HepG2 (cell line): ENCODE measurements around the gene DHX16. TPM values are rescaled to one million over a fixed set of nuclear protein-coding genes. Genes with fewer than 3 reads are reported as not detected.

ENCODE experiments used
- AGO1 ChIP-seq: fragments of 200-400 bp; formaldehyde crosslinking; IDR thresholded peaks from 2 replicates; pipeline ENCODE4 v1.6.1; 2017; ENCODE audit warnings: mild to moderate bottlenecking, low read depth, low read length, moderate library complexity; ENCODE audit not compliant: poor library complexity, severe bottlenecking
- ARID2 ChIP-seq: sonication (generic); formaldehyde crosslinking; IDR thresholded peaks from 2 replicates; pipeline ENCODE4 v1.8.1; 2022; ENCODE audit warnings: mild to moderate bottlenecking, missing genetic modification reagents, borderline replicate concordance
- BORCS8-MEF2B ChIP-seq: sonication (generic); formaldehyde crosslinking; IDR thresholded peaks from 2 replicates; pipeline ENCODE4 v1.8.0; 2022; ENCODE audit warnings: mild to moderate bottlenecking, missing genetic modification reagents
- E2F5 ChIP-seq: sonication (generic); formaldehyde crosslinking; conservative IDR thresholded peaks from 2 replicates; pipeline ENCODE4 v1.4.0; 2020; ENCODE audit warnings: missing genetic modification reagents
- ELF3 ChIP-seq: IDR thresholded peaks from 2 replicates; pipeline ENCODE4 v1.6.1; 2016; ENCODE audit warnings: missing genetic modification reagents, missing compliant biosample characterization
- EZH2 ChIP-seq: conservative IDR thresholded peaks from 2 replicates; pipeline ENCODE4 v1.6.1; 2012; ENCODE audit warnings: mild to moderate bottlenecking, low read depth, low read length, moderate library complexity
- GATAD2A ChIP-seq: IDR thresholded peaks from 2 replicates; pipeline ENCODE4 v1.6.1; 2016
- GLMP ChIP-seq: sonication (generic); formaldehyde crosslinking; IDR thresholded peaks from 2 replicates; pipeline ENCODE4 v1.9.0; 2021; ENCODE audit warnings: missing genetic modification reagents, mild to moderate bottlenecking, borderline replicate concordance
- GTF3A ChIP-seq: sonication (generic); formaldehyde crosslinking; conservative IDR thresholded peaks from 2 replicates; pipeline ENCODE4 v1.4.0; 2020; ENCODE audit warnings: mild to moderate bottlenecking, missing genetic modification reagents
- HNRNPK ChIP-seq: fragments of 200-400 bp; formaldehyde crosslinking; IDR thresholded peaks from 2 replicates; pipeline ENCODE4 v1.6.1; 2018; ENCODE audit warnings: low read length, low read depth, moderate library complexity, mild to moderate bottlenecking; ENCODE audit not compliant: poor library complexity, severe bottlenecking
- MLX ChIP-seq: IDR thresholded peaks from 2 replicates; pipeline ENCODE4 v1.6.1; 2016
- NFE2 ChIP-seq: sonication (generic); formaldehyde crosslinking; IDR thresholded peaks from 2 replicates; pipeline ENCODE4 v1.4.0; 2020; ENCODE audit warnings: missing genetic modification reagents
- NFYC ChIP-seq: IDR thresholded peaks from 2 replicates; pipeline ENCODE4 v1.6.1; 2016; ENCODE audit warnings: missing genetic modification reagents, missing compliant biosample characterization
- PHB2 ChIP-seq: fragments of 450-650 bp; IDR thresholded peaks from 2 replicates; pipeline ENCODE4 v1.6.1; 2018; ENCODE audit not compliant: partially characterized antibody
- SAP130 ChIP-seq: IDR thresholded peaks from 2 replicates; pipeline ENCODE4 v1.6.1; 2016; ENCODE audit warnings: low read depth
- SETDB1 ChIP-seq: sonication (generic); formaldehyde crosslinking; IDR thresholded peaks from 2 replicates; pipeline ENCODE4 v1.5.1; 2020; ENCODE audit warnings: missing genetic modification reagents, mild to moderate bottlenecking, borderline replicate concordance
- SIX4 ChIP-seq: sonication (generic); formaldehyde crosslinking; IDR thresholded peaks from 2 replicates; pipeline ENCODE4 v1.4.0; 2020; ENCODE audit warnings: missing genetic modification reagents
- ZBTB44 ChIP-seq: sonication (generic); formaldehyde crosslinking; IDR thresholded peaks from 2 replicates; pipeline ENCODE4 v1.4.0; 2020; ENCODE audit warnings: missing genetic modification reagents
- ZKSCAN1 ChIP-seq: fragments of 150-350 bp; IDR thresholded peaks from 2 replicates; pipeline ENCODE4 v1.6.1; 2014; ENCODE audit warnings: low read length
- ZNF432 ChIP-seq: sonication (generic); formaldehyde crosslinking; IDR thresholded peaks from 2 replicates; pipeline ENCODE4 v1.5.0; 2020; ENCODE audit warnings: missing genetic modification reagents, mild to moderate bottlenecking, borderline replicate concordance
- ZNF549 ChIP-seq: sonication (generic); formaldehyde crosslinking; IDR thresholded peaks from 2 replicates; pipeline ENCODE4 v1.5.0; 2020; ENCODE audit warnings: missing genetic modification reagents
- polyA plus RNA-seq, 8 experiments: library from polyadenylated mRNA; depleted of rRNA in 3 of 8; stranded (reverse) in 7 of 8; unstranded in 1 of 8; fragments of >200 nt; fragmentation: Illumina TruSeq in 4 of 8; extraction: Trizol in 4 of 8; gene quantifications; 2 replicates each; pipeline versions ENCODE4 v1.2.1 to v1.2.3, GENCODE V29; 2011 to 2016; ENCODE audit warnings: low read depth in 4 of 8, missing spikeins in 1 of 8, mixed read lengths in 1 of 8; ENCODE audit not compliant: insufficient read depth in 1 of 8
- total RNA-seq, 5 experiments: library from RNA; depleted of rRNA; stranded (reverse); fragments of >200 nt; fragmentation: Illumina TruSeq; extraction: Trizol; gene quantifications; 2 replicates each; pipeline ENCODE4 v1.2.3, GENCODE V29; 2016; ENCODE audit warnings: low read depth in 1 of 5
- TF ChIP-seq, protein P1 (sequence below): sonication (generic); formaldehyde crosslinking; IDR thresholded peaks from 2 replicates; pipeline ENCODE4 v1.4.0; 2020; ENCODE audit warnings: missing genetic modification reagents

DHX16 gene
- total and polyA plus RNA-seq, 2 of the 13 experiments (the other 11 are each of a cell fraction or from before 2014, with no cell fraction given), result 57.0 to 58.5 TPM

GRCh38 chr6:30616811-30617564 lies 55.8 kb downstream of the DHX16 start, which contains the start of gene PPP1R10 (continued):
- TF ChIP-seq GLMP (CRISPR knock-in tag), result no peak
- no peak for TF ChIP-seq ZBTB44 (CRISPR knock-in tag)
- no peak for TF ChIP-seq AGO1
- TF ChIP-seq ELF3 (CRISPR knock-in tag), result peak; percentile 91
- peak; percentile 95 for TF ChIP-seq NFYC (CRISPR knock-in tag)
- TF ChIP-seq EZH2, result no peak
- TF ChIP-seq NFE2, result no peak; the same call in 1 of the 2 replicates
- TF ChIP-seq GTF3A (CRISPR knock-in tag), result 0 out of 2 replicates have a peak, but pooled peaks have one; percentile 18
- TF ChIP-seq ZNF549 (CRISPR knock-in tag), result no peak
- TF ChIP-seq, protein P1, sequence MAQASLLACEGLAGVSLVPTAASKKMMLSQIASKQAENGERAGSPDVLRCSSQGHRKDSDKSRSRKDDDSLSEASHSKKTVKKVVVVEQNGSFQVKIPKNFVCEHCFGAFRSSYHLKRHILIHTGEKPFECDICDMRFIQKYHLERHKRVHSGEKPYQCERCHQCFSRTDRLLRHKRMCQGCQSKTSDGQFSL (CRISPR knock-in tag), result no peak
- peak; percentile 69 for TF ChIP-seq MLX (CRISPR knock-in tag)
- peak; percentile 29 for TF ChIP-seq BORCS8-MEF2B (CRISPR knock-in tag)
- TF ChIP-seq ZKSCAN1, result 0 out of 2 replicates have a peak, but pooled peaks have one; percentile 33
- no peak for TF ChIP-seq HNRNPK
- TF ChIP-seq SETDB1, result no peak
- no peak; the same call in 1 of the 2 replicates for TF ChIP-seq E2F5 (CRISPR knock-in tag)
- no peak for TF ChIP-seq ZNF432 (CRISPR knock-in tag)
- TF ChIP-seq SAP130 (CRISPR knock-in tag), result peak; percentile 71; the same call in 1 of the 2 replicates
- TF ChIP-seq PHB2, result no peak
- TF ChIP-seq GATAD2A, result peak; percentile 27; the same call in 1 of the 2 replicates
- TF ChIP-seq SIX4 (CRISPR knock-in tag), result 0 out of 2 replicates have a peak, but pooled peaks have one; percentile 35
- peak; percentile 21; the same call in 1 of the 2 replicates for TF ChIP-seq ARID2 (CRISPR knock-in tag)
